Colonic mucosa (tissue), 4 donors: Measurements from ENCODE around the gene SIGLEC9. TPM values are rescaled to one million over a fixed set of nuclear protein-coding genes. Genes with fewer than 3 reads are reported as not detected.

Source experiments
- DNase-seq: peaks from one replicate; pipeline ENCODE4 v3.0.0-alpha.2; 2020
- H3K27ac ChIP-seq: fragments of 200-600 bp; one replicate; pipeline ENCODE4 v1.8.0; 2021
- H3K27me3 ChIP-seq: fragments of 200-600 bp; one replicate; pipeline ENCODE4 v1.8.0; 2021
- H3K36me3 ChIP-seq: fragments of 200-600 bp; one replicate; pipeline ENCODE4 v1.8.0; 2021
- H3K4me1 ChIP-seq: fragments of 200-600 bp; one replicate; pipeline ENCODE4 v1.8.0; 2021; ENCODE audit warnings: mild to moderate bottlenecking
- H3K4me3 ChIP-seq: fragments of 200-600 bp; one replicate; pipeline ENCODE4 v1.8.0; 2021
- H3K9ac ChIP-seq, 2 donors: one replicate each; pipeline ENCODE4 v1.7.0; 2013; ENCODE audit warnings: control low read depth in 2 of 2, low read depth in 2 of 2, low read length in 2 of 2
- H3K9me3 ChIP-seq: fragments of 200-600 bp; one replicate; pipeline ENCODE4 v1.8.0; 2021
- intact Hi-C: fragments of 100-400 bp; cut with DNase I; formaldehyde crosslinking; loops from one replicate; pipeline ENCODE4 v1.14.1; 2022
- total RNA-seq, 2 donors: library from RNA; stranded (reverse); fragmentation: NEBNext Ultra II Directional in 1 of 2; extraction: Animal tissue kit (Norgen Biotek cat#: 25700) in 1 of 2; gene quantifications; one replicate each; pipeline ENCODE4 v1.2.1, GENCODE V29; 2021
- TF ChIP-seq, protein P1 (sequence below): fragments of 200-600 bp; IDR thresholded peaks from one replicate; pipeline ENCODE4 v1.8.0; 2022; ENCODE audit warnings: antibody characterized with exemption, mild to moderate bottlenecking
- donor health status: healthy.
- donor health status: DM: no; HTN: no; CAD: no.
- donor health status: DM: no; HTN: no; CAD: no.

SIGLEC9 gene
- total RNA-seq, 2 donors from 2014 or later = 0.86 to 1.7 TPM

DNA sequence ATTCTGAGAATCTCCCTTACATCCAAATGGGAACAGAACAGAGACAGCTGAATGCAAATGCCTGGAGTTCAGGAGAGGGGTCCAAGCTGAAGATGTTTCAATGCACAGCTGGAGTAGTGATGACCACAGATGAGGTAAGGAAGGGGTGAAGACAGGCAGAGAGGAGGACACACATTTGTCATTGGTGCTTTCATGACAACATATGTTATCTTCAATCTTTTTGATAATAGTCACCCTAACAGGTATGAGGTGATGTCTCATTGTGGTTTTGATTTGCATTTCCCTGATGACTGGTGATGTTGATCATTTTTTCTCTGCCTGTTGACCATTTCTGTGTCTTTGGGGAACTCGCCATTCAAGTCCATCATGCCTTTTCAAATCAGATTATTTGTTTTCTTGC lies 36.6 kb downstream of the SIGLEC9 start:
- H3K9ac ChIP-seq = no peak overlapping the region
- H3K9me3 ChIP-seq = no peaks in the 10 kb centered on the region
- intact Hi-C loops = no loop called here

DNA sequence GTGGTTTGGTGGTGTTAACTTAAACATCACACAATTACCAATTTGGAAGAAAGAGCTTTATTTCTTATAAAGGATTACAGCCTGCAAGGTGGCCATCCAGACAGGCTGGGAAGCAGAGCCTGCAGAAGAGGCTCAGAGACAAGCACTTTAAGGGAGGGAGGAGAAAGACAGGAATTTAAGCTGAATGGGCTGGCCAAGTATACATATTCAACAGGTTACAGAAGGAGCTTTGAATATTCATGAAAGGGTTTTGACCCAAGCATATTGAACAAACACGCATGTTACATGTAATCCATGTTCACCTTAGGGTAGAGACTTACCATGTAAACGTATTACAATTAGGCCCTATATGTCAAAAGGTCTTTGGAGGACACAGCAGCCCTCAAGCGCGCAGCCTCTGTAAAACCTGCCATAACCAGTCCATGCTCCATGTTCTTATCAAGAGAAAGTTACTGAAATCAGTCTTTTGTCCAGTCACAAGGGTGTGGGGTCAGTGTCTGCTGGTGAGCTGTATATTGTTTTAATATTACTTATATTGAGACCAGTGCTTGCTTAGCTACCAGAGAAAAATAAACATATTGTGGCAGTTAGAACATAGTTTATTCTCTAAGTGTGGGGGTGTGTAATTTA lies 37.3 kb downstream of the SIGLEC9 start:
- Histone ChIP-seq H3K9ac (no peak overlapping the region), H3K27ac (no peak overlapping the region), H3K9me3 (no peaks in the 10 kb centered on the region), H3K36me3 (no peaks in the 10 kb centered on the region), H3K27me3 (no peaks in the 10 kb centered on the region), H3K4me3 (no peak overlapping the region), H3K4me1 (no peaks in the 10 kb centered on the region)
- no peak for DNase-seq
- intact Hi-C loops = no loop called here
- TF ChIP-seq, protein P1, sequence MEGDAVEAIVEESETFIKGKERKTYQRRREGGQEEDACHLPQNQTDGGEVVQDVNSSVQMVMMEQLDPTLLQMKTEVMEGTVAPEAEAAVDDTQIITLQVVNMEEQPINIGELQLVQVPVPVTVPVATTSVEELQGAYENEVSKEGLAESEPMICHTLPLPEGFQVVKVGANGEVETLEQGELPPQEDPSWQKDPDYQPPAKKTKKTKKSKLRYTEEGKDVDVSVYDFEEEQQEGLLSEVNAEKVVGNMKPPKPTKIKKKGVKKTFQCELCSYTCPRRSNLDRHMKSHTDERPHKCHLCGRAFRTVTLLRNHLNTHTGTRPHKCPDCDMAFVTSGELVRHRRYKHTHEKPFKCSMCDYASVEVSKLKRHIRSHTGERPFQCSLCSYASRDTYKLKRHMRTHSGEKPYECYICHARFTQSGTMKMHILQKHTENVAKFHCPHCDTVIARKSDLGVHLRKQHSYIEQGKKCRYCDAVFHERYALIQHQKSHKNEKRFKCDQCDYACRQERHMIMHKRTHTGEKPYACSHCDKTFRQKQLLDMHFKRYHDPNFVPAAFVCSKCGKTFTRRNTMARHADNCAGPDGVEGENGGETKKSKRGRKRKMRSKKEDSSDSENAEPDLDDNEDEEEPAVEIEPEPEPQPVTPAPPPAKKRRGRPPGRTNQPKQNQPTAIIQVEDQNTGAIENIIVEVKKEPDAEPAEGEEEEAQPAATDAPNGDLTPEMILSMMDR = no peak

More for the DNA sequence above, 36.6 kb downstream of the SIGLEC9 start:
- H3K4me1 ChIP-seq = no peaks in the 10 kb centered on the region
- DNase-seq = no peak
- H3K27me3 ChIP-seq = no peaks in the 10 kb centered on the region
- TF ChIP-seq, protein P1 = no peak
- no peak overlapping the region for H3K4me3 ChIP-seq
- H3K36me3 ChIP-seq = no peaks in the 10 kb centered on the region
- no peak overlapping the region for H3K27ac ChIP-seq

DNA sequence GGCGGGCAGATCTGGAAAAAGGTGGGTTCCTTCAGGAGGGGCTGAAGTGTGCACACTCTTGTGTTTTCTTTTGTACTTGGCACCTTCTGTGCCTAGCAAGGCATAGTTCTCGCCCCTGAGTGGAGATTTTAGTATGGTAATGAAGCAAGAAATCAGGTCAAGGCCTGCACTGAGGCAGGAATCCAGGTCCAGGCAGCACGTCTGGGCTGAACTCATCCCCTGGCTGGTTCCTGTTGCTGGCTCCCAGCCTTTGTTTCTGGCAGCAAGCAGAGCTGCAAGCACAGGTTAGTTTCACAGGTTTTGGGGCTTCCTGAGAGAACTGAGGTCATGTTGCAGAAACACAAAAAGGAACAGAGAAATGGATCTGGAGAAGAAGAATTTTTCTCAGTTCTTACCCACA lies 38.6 kb downstream of the SIGLEC9 start:
- H3K9ac ChIP-seq = no peak overlapping the region
- no peaks in the 10 kb centered on the region for H3K36me3 ChIP-seq
- TF ChIP-seq, protein P1 = no peak
- H3K4me3 ChIP-seq = no peak overlapping the region
- H3K9me3 ChIP-seq = no peaks in the 10 kb centered on the region
- H3K27me3 ChIP-seq = no peaks in the 10 kb centered on the region
- H3K27ac ChIP-seq = no peak overlapping the region
- no peak for DNase-seq
- H3K4me1 ChIP-seq = no peaks in the 10 kb centered on the region
- intact Hi-C loops = no loop called here

DNA sequence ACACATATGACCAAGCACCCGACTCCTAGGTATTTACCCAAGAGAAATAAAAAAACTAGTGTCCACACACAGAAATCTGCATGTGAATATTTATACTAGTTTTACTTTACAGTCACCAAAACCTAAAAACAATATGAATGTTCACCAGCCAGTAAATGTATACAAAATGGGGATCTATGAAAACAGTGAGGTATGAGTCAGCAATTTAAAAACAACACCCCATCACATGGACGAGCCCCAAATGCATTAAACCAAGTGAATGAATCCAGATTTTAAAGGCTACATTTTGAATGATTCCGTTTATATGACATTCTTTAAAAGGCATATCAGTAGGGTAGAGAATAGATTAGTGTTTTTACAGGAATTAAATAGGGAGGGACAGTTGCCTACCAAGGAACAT lies 39.5 kb downstream of the SIGLEC9 start:
- no peaks in the 10 kb centered on the region for H3K9me3 ChIP-seq
- no peak for DNase-seq
- no peak overlapping the region for H3K27ac ChIP-seq
- no peaks in the 10 kb centered on the region for H3K36me3 ChIP-seq
- H3K4me1 ChIP-seq = no peaks in the 10 kb centered on the region
- H3K9ac ChIP-seq = no peak overlapping the region
- H3K27me3 ChIP-seq = no peaks in the 10 kb centered on the region
- intact Hi-C loops = no loop called here
- no peak overlapping the region for H3K4me3 ChIP-seq
- TF ChIP-seq, protein P1 = no peak

DNA sequence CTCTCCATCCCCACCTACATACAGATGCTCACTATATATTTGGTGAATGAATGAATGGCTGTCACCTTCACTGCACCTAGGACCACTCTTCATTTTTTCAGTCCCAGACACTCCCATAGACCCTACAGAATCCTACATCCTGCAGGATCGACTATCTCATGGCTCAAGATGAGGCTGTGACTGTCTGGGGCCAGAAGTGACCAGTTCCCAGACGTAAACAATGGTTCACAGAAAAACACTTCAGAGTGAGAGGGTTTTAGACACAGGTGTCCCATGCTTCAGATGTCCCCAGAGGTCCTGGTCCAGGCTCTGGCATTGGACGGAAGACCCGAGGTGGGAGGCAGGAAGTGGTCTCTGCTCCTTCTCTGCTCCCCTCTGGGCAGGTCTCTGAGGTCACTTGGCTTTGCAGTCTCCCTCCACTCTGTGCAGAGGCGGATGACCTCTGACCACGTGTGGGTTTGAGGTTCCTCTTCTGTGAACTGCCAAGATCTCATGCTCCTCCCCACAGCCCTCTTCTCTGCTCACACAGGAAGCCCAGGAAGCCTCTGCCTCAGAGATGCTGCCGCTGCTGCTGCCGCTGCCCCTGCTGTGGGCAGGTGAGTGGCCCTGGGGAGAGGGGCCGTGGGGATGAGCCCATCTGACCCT lies 42.3 kb downstream of the SIGLEC9 start:
- no peaks in the 10 kb centered on the region for H3K4me1 ChIP-seq
- H3K4me3 ChIP-seq = no peak overlapping the region
- H3K36me3 ChIP-seq = no peaks in the 10 kb centered on the region
- peak; percentile 31 for DNase-seq
- intact Hi-C loops = no loop called here
- no peak overlapping the region for H3K27ac ChIP-seq
- TF ChIP-seq, protein P1 = no peak
- H3K9ac ChIP-seq = no peak overlapping the region
- no peaks in the 10 kb centered on the region for H3K9me3 ChIP-seq
- H3K27me3 ChIP-seq = no peaks in the 10 kb centered on the region
